Measurements from ENCODE around the gene HOXC11. TPM values are rescaled to one million over a fixed set of nuclear protein-coding genes. Genes with fewer than 3 reads are reported as not detected.

Gene HOXC11
- total RNA-seq, 1 experiment from 2014 or later = 2.2 TPM

DNA sequence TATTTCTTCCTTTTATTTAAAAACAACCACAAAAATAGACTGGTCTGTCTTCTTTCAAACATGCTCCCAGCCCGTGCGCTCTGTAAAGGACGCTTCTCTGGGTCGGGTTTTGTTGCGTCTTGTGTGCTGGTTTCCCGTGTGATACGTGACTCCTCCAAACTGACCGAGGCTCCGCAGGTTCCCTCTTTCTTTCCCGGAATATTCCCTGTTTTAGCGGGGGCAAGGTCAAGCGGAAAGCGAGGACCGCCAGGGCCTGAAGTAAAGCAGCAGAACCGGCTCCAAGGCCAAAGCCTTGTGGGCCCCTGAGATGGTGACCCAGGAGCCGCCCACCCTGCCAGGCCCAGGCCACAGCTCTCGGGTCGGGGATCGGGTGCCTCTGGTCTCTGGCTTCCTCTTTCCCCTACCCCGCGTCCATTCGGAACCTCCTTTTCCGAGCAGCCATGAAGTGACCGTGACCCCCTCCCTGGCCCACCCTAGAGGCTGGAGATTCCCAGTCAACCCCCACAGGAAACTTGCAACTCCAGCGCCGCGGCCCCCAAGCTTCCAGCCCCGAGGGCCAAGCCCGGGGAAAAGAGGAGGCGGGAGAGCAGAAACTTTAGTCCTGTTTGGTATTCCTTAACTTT is 11.1 kb downstream of the HOXC11 start:
- H3K9me3 ChIP-seq = no peaks in the 10 kb centered on the region
- no peaks in the 10 kb centered on the region for H3K9me3 Mint-ChIP-seq (ENCODE audit: unreplicated experiment)
- no peaks in the 10 kb centered on the region for H3K27me3 Mint-ChIP-seq (ENCODE audit: insufficient read depth, unreplicated experiment)
- H3K4me3 ChIP-seq (ENCODE audit: low read depth, low read length) = no peak overlapping the region
- peaks cover 9% of the 10 kb centered on the region for H3K36me3 Mint-ChIP-seq (ENCODE audit: insufficient read depth, unreplicated experiment)
- H3K4me1 ChIP-seq = peaks cover 50% of the 10 kb centered on the region
- no peak overlapping the region for H3K27ac Mint-ChIP-seq (ENCODE audit: unreplicated experiment)
- peaks cover 29% of the 10 kb centered on the region for H3K4me1 Mint-ChIP-seq (ENCODE audit: low read depth, unreplicated experiment)
- ChIA-PET POLR2A (no interaction called here), CTCF (interaction anchor here (1.0 to 2.4 kb wide), 4 partner anchors 33 to 230 kb away, joined by 3 to 15 read pairs (median 8); no protein-coding TSS in a partner anchor)
- DNase-seq = no peak
- intact Hi-C loops (cut with micrococcal nuclease; ENCODE audit: unreplicated experiment) = loop anchor here (1.0 kb wide), 1 partner anchor 230 kb away; no protein-coding TSS in a partner anchor
- TF ChIP-seq, protein P1, sequence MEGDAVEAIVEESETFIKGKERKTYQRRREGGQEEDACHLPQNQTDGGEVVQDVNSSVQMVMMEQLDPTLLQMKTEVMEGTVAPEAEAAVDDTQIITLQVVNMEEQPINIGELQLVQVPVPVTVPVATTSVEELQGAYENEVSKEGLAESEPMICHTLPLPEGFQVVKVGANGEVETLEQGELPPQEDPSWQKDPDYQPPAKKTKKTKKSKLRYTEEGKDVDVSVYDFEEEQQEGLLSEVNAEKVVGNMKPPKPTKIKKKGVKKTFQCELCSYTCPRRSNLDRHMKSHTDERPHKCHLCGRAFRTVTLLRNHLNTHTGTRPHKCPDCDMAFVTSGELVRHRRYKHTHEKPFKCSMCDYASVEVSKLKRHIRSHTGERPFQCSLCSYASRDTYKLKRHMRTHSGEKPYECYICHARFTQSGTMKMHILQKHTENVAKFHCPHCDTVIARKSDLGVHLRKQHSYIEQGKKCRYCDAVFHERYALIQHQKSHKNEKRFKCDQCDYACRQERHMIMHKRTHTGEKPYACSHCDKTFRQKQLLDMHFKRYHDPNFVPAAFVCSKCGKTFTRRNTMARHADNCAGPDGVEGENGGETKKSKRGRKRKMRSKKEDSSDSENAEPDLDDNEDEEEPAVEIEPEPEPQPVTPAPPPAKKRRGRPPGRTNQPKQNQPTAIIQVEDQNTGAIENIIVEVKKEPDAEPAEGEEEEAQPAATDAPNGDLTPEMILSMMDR (IDR thresholded peaks at IDR 0.05; ENCODE audit: insufficient read depth in 1 of 2, low read depth in 1 of 2, low read length in 1 of 2, severe bottlenecking in 1 of 2, unreplicated experiment in 1 of 2) = no peak
- BruUV-seq (replicated peaks) = no TSS peak
- no peaks in the 10 kb centered on the region; the same call in 1 of the 2 replicates for H3K36me3 ChIP-seq (ENCODE audit: control insufficient read depth, insufficient read depth, low read length)
- H3K4me3 Mint-ChIP-seq (ENCODE audit: unreplicated experiment) = no peak overlapping the region
- H3K27me3 ChIP-seq (replicated peaks; ENCODE audit: control insufficient read depth, insufficient read depth, low read length) = no peaks in the 10 kb centered on the region

DNA sequence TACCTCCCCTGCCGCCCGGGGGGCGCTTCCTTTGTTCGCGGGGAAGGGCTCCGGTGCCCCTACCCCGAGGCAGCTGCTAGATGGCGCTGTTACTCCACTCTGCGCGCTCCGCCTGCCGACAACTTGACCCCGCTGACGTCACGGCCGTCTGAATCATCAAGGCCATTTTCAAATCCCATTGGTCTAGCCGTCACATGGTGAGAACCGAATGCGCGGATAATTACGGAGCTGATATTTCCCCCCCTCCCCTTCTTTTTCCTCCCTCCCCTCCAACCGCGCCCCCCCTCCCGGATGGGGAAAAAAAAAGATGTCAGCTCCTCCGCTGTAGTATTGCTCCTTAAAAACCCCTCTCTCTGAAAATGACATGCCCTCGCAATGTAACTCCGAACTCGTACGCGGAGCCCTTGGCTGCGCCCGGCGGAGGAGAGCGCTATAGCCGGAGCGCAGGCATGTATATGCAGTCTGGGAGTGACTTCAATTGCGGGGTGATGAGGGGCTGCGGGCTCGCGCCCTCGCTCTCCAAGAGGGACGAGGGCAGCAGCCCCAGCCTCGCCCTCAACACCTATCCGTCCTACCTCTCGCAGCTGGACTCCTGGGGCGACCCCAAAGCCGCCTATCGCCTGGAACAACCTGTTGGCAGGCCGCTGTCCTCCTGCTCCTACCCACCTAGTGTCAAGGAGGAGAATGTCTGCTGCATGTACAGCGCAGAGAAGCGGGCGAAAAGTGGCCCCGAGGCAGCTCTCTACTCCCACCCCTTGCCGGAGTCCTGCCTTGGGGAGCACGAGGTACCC is 12.2 kb downstream of the HOXC11 start, which contains the start of gene HOXC10:
Gene HOXC10 (plus strand): TSS at position 246 of the 791 bp plus-strand sequence. CDS start 114 bp downstream, at position 360.
- Histone ChIP-seq H3K9me3 (no peaks in the 10 kb centered on the region), H3K27me3 (replicated peaks; ENCODE audit: control insufficient read depth, insufficient read depth, low read length) (no peaks in the 10 kb centered on the region), H3K36me3 (ENCODE audit: control insufficient read depth, insufficient read depth, low read length) (no peaks in the 10 kb centered on the region; the same call in 1 of the 2 replicates), H3K4me1 (peaks cover 41% of the 10 kb centered on the region), H3K4me3 (ENCODE audit: low read depth, low read length) (peak within 1 kb of the TSS; percentile 52)
- TSS peak; percentile 53 for BruUV-seq (replicated peaks)
- Mint-ChIP-seq H3K36me3 (ENCODE audit: insufficient read depth, unreplicated experiment) (peaks cover 9% of the 10 kb centered on the region), H3K27me3 (ENCODE audit: insufficient read depth, unreplicated experiment) (no peaks in the 10 kb centered on the region), H3K4me3 (ENCODE audit: unreplicated experiment) (peak within 1 kb of the TSS; percentile 77), H3K4me1 (ENCODE audit: low read depth, unreplicated experiment) (peaks cover 29% of the 10 kb centered on the region), H3K27ac (ENCODE audit: unreplicated experiment) (peak within 1 kb of the TSS; percentile 81), H3K9me3 (ENCODE audit: unreplicated experiment) (no peaks in the 10 kb centered on the region)
- intact Hi-C loops (cut with micrococcal nuclease; ENCODE audit: unreplicated experiment) = loop anchor here (1.0 kb wide), 2 partner anchors 216 to 229 kb away; no protein-coding TSS in a partner anchor
- POLR2A ChIA-PET = interaction anchor here (0.6 kb wide), 1 partner anchor 31 kb away, joined by 3 read pairs; no protein-coding TSS in a partner anchor
- TF ChIP-seq, protein P1 (IDR thresholded peaks at IDR 0.05; ENCODE audit: insufficient read depth in 1 of 2, low read depth in 1 of 2, low read length in 1 of 2, severe bottlenecking in 1 of 2, unreplicated experiment in 1 of 2) = peak; percentile 77 to 83
- peak; percentile 90 to 92 for DNase-seq
- CTCF ChIA-PET = interaction anchor here (0.6 to 2.4 kb wide), 26 partner anchors 9 to 353 kb away, joined by 3 to 24 read pairs (median 5); partner anchors contain the start of genes HOXC11, HOXC13, HOXC5 and HOXC8

DNA sequence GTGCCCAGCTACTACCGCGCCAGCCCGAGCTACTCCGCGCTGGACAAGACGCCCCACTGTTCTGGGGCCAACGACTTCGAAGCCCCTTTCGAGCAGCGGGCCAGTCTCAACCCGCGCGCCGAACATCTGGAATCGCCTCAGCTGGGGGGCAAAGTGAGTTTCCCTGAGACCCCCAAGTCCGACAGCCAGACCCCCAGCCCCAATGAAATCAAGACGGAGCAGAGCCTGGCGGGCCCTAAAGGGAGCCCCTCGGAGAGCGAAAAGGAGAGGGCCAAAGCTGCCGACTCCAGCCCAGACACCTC is 12.7 kb downstream of the HOXC11 start:
- Histone ChIP-seq H3K4me1 (peaks cover 42% of the 10 kb centered on the region), H3K27me3 (replicated peaks; ENCODE audit: control insufficient read depth, insufficient read depth, low read length) (no peaks in the 10 kb centered on the region), H3K4me3 (ENCODE audit: low read depth, low read length) (no peak overlapping the region), H3K9me3 (no peaks in the 10 kb centered on the region), H3K36me3 (ENCODE audit: control insufficient read depth, insufficient read depth, low read length) (no peaks in the 10 kb centered on the region; the same call in 1 of the 2 replicates)
- intact Hi-C loops (cut with micrococcal nuclease; ENCODE audit: unreplicated experiment) = loop anchor here (1.0 kb wide), 1 partner anchor 216 kb away; no protein-coding TSS in a partner anchor
- Mint-ChIP-seq H3K4me1 (ENCODE audit: low read depth, unreplicated experiment) (peaks cover 29% of the 10 kb centered on the region), H3K4me3 (ENCODE audit: unreplicated experiment) (peak overlapping the region; percentile 77), H3K27me3 (ENCODE audit: insufficient read depth, unreplicated experiment) (no peaks in the 10 kb centered on the region), H3K9me3 (ENCODE audit: unreplicated experiment) (no peaks in the 10 kb centered on the region), H3K27ac (ENCODE audit: unreplicated experiment) (peak overlapping the region; percentile 81), H3K36me3 (ENCODE audit: insufficient read depth, unreplicated experiment) (peaks cover 9% of the 10 kb centered on the region)
- POLR2A ChIA-PET = no interaction called here
- CTCF ChIA-PET = interaction anchor here (0.7 to 2.4 kb wide), 8 partner anchors 10 to 222 kb away, joined by 4 to 24 read pairs (median 10); partner anchors contain the start of genes HOXC13 and HOXC5
- no TSS peak for BruUV-seq (replicated peaks)
- TF ChIP-seq, protein P1 (IDR thresholded peaks at IDR 0.05; ENCODE audit: insufficient read depth in 1 of 2, low read depth in 1 of 2, low read length in 1 of 2, severe bottlenecking in 1 of 2, unreplicated experiment in 1 of 2) = no peak
- no peak for DNase-seq
